Measurements from ENCODE around the gene OVOL1. TPM values are rescaled to one million over a fixed set of nuclear protein-coding genes. Genes with fewer than 3 reads are reported as not detected.

OVOL1 gene
- total and polyA plus RNA-seq, 2 of the 13 experiments (the other 11 are each of a cell fraction or from before 2014, with no cell fraction given): 0.01 TPM; not detected in 1

DNA sequence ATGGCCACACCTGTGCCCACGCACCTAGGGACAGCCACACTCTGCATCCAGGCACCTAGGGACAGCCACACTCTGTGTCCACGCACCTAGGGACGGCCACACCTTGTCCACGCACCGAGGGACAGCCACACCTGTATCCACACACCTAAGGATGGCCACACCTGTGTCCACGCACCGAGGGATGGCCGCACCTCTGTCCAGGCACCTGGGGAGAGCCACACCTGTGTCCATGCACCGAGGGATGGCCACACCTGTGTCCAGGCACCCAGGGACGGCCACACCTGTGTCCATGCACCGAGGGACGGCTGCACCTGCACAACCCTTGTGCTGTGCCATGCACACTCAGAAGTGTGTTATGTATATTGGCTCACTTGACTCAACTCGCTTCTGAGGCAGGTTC is 10.8 kb downstream of the OVOL1 start:
- no peak overlapping the region for H3K27ac ChIP-seq (ENCODE audit: extremely low read length, insufficient read depth, low read length)
- peaks cover 19% of the 10 kb centered on the region for H3K4me1 ChIP-seq (ENCODE audit: insufficient read depth, low read length)
- H3K27me3 ChIP-seq (ENCODE audit: control insufficient read depth in 1 of 2, insufficient read depth in 2 of 2, low read length in 2 of 2): peaks cover 12 to 65% of the 10 kb centered on the region in 2 experiments
- H3K36me3 ChIP-seq (replicated peaks in 1 of 2; ENCODE audit: control insufficient read depth in 1 of 2, insufficient read depth in 2 of 2, low read length in 2 of 2): no peaks in the 10 kb centered on the region
- in situ Hi-C loops (cut with HindIII; ENCODE audit: extremely low pct_ligation_motif_present, low pct_unique_long_range_greater_than_20kb) (no loop called here), intact Hi-C loops (cut with micrococcal nuclease; ENCODE audit: unreplicated experiment) (no loop called here)
- H2AFZ ChIP-seq (ENCODE audit: low read length): no peak overlapping the region
- H3K9me3 ChIP-seq (ENCODE audit: low read length): no peaks in the 10 kb centered on the region
- BruUV-seq (replicated peaks): no TSS peak
- FAIRE-seq (no peak), DNase-seq (ENCODE audit: low spot score) (no peak), ATAC-seq (no peak)
- H3K4me2 ChIP-seq (ENCODE audit: low read depth, low read length): no peak overlapping the region
- WGBS (ENCODE audit: low lambda C conversion rate): 28% methylated on average over 3 of the region's 13 CpGs
- ChIA-PET POLR2A (no interaction called here), CTCF (ENCODE audit: low intra/inter-chr PET ratio, low total read pairs) (no interaction called here)
- H3K4me3 ChIP-seq (replicated peaks in 1 of 3; ENCODE audit: insufficient read depth in 1 of 3, low read depth in 2 of 3, low read length in 3 of 3): no peak overlapping the region
- H4K20me1 ChIP-seq (ENCODE audit: insufficient read depth, low read length): no peaks in the 10 kb centered on the region
- TF ChIP-seq ZNF563 (CRISPR knock-in tag; IDR thresholded peaks at IDR 0.05) (no peak), ZNF484 (CRISPR knock-in tag; IDR thresholded peaks at IDR 0.05; ENCODE audit: borderline replicate concordance, low read depth) (no peak), MEIS1 (CRISPR knock-in tag; IDR thresholded peaks at IDR 0.05; ENCODE audit: borderline replicate concordance) (no peak), THAP11 (CRISPR knock-in tag; IDR thresholded peaks at IDR 0.05) (no peak), CBX5 (CRISPR knock-in tag; IDR thresholded peaks at IDR 0.05; ENCODE audit: borderline replicate concordance) (no peak), ZSCAN20 (CRISPR knock-in tag; IDR thresholded peaks at IDR 0.05; ENCODE audit: borderline replicate concordance) (no peak), DBP (CRISPR knock-in tag; IDR thresholded peaks at IDR 0.05; ENCODE audit: not compliant biosample characterization) (no peak), MTF1 (CRISPR knock-in tag; IDR thresholded peaks at IDR 0.05) (no peak), SMYD3 (CRISPR knock-in tag; IDR thresholded peaks at IDR 0.05) (no peak), IRX3 (CRISPR knock-in tag; IDR thresholded peaks at IDR 0.05; ENCODE audit: borderline replicate concordance, low read depth) (no peak)
- TF ChIP-seq, protein P1, sequence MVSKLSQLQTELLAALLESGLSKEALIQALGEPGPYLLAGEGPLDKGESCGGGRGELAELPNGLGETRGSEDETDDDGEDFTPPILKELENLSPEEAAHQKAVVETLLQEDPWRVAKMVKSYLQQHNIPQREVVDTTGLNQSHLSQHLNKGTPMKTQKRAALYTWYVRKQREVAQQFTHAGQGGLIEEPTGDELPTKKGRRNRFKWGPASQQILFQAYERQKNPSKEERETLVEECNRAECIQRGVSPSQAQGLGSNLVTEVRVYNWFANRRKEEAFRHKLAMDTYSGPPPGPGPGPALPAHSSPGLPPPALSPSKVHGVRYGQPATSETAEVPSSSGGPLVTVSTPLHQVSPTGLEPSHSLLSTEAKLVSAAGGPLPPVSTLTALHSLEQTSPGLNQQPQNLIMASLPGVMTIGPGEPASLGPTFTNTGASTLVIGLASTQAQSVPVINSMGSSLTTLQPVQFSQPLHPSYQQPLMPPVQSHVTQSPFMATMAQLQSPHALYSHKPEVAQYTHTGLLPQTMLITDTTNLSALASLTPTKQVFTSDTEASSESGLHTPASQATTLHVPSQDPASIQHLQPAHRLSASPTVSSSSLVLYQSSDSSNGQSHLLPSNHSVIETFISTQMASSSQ (IDR thresholded peaks at IDR 0.05; ENCODE audit: low read depth): no peak
- TF ChIP-seq, protein P1 (CRISPR knock-in tag; IDR thresholded peaks at IDR 0.05; ENCODE audit: borderline replicate concordance): no peak
- TF ChIP-seq, protein P2, sequence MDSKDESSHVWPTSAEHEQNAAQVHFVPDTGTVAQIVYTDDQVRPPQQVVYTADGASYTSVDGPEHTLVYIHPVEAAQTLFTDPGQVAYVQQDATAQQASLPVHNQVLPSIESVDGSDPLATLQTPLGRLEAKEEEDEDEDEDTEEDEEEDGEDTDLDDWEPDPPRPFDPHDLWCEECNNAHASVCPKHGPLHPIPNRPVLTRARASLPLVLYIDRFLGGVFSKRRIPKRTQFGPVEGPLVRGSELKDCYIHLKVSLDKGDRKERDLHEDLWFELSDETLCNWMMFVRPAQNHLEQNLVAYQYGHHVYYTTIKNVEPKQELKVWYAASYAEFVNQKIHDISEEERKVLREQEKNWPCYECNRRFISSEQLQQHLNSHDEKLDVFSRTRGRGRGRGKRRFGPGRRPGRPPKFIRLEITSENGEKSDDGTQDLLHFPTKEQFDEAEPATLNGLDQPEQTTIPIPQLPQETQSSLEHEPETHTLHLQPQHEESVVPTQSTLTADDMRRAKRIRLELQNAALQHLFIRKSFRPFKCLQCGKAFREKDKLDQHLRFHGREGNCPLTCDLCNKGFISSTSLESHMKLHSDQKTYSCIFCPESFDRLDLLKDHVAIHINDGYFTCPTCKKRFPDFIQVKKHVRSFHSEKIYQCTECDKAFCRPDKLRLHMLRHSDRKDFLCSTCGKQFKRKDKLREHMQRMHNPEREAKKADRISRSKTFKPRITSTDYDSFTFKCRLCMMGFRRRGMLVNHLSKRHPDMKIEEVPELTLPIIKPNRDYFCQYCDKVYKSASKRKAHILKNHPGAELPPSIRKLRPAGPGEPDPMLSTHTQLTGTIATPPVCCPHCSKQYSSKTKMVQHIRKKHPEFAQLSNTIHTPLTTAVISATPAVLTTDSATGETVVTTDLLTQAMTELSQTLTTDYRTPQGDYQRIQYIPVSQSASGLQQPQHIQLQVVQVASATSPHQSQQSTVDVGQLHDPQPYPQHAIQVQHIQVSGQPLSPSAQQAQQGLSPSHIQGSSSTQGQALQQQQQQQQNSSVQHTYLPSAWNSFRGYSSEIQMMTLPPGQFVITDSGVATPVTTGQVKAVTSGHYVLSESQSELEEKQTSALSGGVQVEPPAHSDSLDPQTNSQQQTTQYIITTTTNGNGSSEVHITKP (CRISPR knock-in tag; IDR thresholded peaks at IDR 0.05; ENCODE audit: low read depth): no peak
- no peak overlapping the region for H3K9ac ChIP-seq (ENCODE audit: insufficient read depth, low read depth, low read length)
- no peaks in the 10 kb centered on the region for H3K79me2 ChIP-seq (ENCODE audit: insufficient read depth, low read length)

Measured in HepG2 (cell line).